GM18498 (cell line): ENCODE measurements around the gene AKAP13.
"Not testable (repeated sequence)": the region's sequence is repeated elsewhere in the genome, so short reads cannot be mapped to it uniquely, and the experiment has no call there.

Experiments used
- ATAC-seq: cut with Tn5 transposase; IDR thresholded peaks from one replicate; pipeline ENCODE4 v1.9.1; 2021; ENCODE audit warnings: mild to moderate bottlenecking, moderate library complexity; ENCODE audit not compliant: unreplicated experiment

The AKAP13 gene

GRCh38 chr15:85380217-85380811, at the start of gene AKAP13:
Gene AKAP13 (plus strand): TSS chr15:85380603. CDS start chr15:85485721, 105,118 bp downstream.
- peak; percentile 87 for ATAC-seq

- ATAC-seq = peak; percentile 68
These were observed 49.4 kb upstream of the AKAP13 start for GRCh38 chr15:85330901-85331588.

GRCh38 chr15:85331655-85332285, 48.6 kb upstream of the AKAP13 start:
- ATAC-seq = peak; percentile 3

GRCh38 chr15:85333132-85333831, 47.1 kb upstream of the AKAP13 start:
- ATAC-seq = no peak

GRCh38 chr15:85334241-85334640, 46.2 kb upstream of the AKAP13 start:
- ATAC-seq = no peak

GRCh38 chr15:85335193-85335942, 45.0 kb upstream of the AKAP13 start:
- no peak for ATAC-seq

- ATAC-seq = no peak
These were observed 43.5 kb upstream of the AKAP13 start for GRCh38 chr15:85336880-85337279.

GRCh38 chr15:85337425-85338074, 42.9 kb upstream of the AKAP13 start:
- no peak for ATAC-seq

GRCh38 chr15:85340321-85340665, 40.1 kb upstream of the AKAP13 start:
- no peak for ATAC-seq

- ATAC-seq = no peak
These were observed 39.6 kb upstream of the AKAP13 start for GRCh38 chr15:85340852-85341251.

GRCh38 chr15:85342163-85342562, 38.2 kb upstream of the AKAP13 start:
- ATAC-seq = not testable (repeated sequence)

- not testable (repeated sequence) for ATAC-seq
These were observed 37.0 kb upstream of the AKAP13 start for GRCh38 chr15:85343443-85343842.

GRCh38 chr15:85344241-85344640, 36.2 kb upstream of the AKAP13 start:
- not testable (repeated sequence) for ATAC-seq

GRCh38 chr15:85344653-85345114, 35.7 kb upstream of the AKAP13 start:
- not testable (repeated sequence) for ATAC-seq

- ATAC-seq = not testable (repeated sequence)
These were observed 35.0 kb upstream of the AKAP13 start for GRCh38 chr15:85345196-85345918.

- ATAC-seq = not testable (repeated sequence)
These were observed 33.8 kb upstream of the AKAP13 start for GRCh38 chr15:85346462-85347084.

GRCh38 chr15:85347264-85348047, 32.9 kb upstream of the AKAP13 start:
- ATAC-seq = not testable (repeated sequence)

- not testable (repeated sequence) for ATAC-seq
These were observed 32.2 kb upstream of the AKAP13 start for GRCh38 chr15:85348048-85348766.
